ENCODE results near the gene ACSF2. TPM values are rescaled to one million over a fixed set of nuclear protein-coding genes. Genes with fewer than 3 reads are reported as not detected.

The ACSF2 gene, protein sequence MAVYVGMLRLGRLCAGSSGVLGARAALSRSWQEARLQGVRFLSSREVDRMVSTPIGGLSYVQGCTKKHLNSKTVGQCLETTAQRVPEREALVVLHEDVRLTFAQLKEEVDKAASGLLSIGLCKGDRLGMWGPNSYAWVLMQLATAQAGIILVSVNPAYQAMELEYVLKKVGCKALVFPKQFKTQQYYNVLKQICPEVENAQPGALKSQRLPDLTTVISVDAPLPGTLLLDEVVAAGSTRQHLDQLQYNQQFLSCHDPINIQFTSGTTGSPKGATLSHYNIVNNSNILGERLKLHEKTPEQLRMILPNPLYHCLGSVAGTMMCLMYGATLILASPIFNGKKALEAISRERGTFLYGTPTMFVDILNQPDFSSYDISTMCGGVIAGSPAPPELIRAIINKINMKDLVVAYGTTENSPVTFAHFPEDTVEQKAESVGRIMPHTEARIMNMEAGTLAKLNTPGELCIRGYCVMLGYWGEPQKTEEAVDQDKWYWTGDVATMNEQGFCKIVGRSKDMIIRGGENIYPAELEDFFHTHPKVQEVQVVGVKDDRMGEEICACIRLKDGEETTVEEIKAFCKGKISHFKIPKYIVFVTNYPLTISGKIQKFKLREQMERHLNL
- 32.0 and 87.3 TPM in 2 replicates for total RNA-seq (2016; rRNA removed; fragmentation: Illumina TruSeq; extraction: Trizol)
- total RNA-seq (2016; cell fraction: cytosol; rRNA removed; fragmentation: Illumina TruSeq; extraction: Trizol; ENCODE audit: low read depth), result 20.7 and 23.9 TPM in 2 replicates
- total RNA-seq (2016; cell fraction: insoluble cytoplasmic fraction; rRNA removed; fragmentation: Illumina TruSeq; extraction: Trizol), result 26.9 and 94.3 TPM in 2 replicates
- total RNA-seq (2016; cell fraction: membrane; rRNA removed; fragmentation: Illumina TruSeq; extraction: Trizol), result 19.8 and 21.0 TPM in 2 replicates
- total RNA-seq (2016; cell fraction: nucleus; rRNA removed; fragmentation: Illumina TruSeq; extraction: Trizol), result 90.8 and 95.0 TPM in 2 replicates
- polyA plus RNA-seq (2011; rRNA removed), result 109 and 117 TPM in 2 replicates
- polyA plus RNA-seq (2011; cell fraction: cytosol; rRNA removed), result 68.6 and 80.4 TPM in 2 replicates
- 334 and 438 TPM in 2 replicates for polyA plus RNA-seq (2011; cell fraction: nucleus; rRNA removed)
- polyA plus RNA-seq (2012), result 79.7 and 97.7 TPM in 2 replicates
- 8.6 and 9.0 TPM in 2 replicates for polyA plus RNA-seq (2016; cell fraction: cytosol; fragmentation: Illumina TruSeq; extraction: Trizol; ENCODE audit: low read depth)
- 26.3 and 30.3 TPM in 2 replicates for polyA plus RNA-seq (2016; cell fraction: insoluble cytoplasmic fraction; fragmentation: Illumina TruSeq; extraction: Trizol; ENCODE audit: low read depth)
- polyA plus RNA-seq (2016; cell fraction: membrane; fragmentation: Illumina TruSeq; extraction: Trizol; ENCODE audit: low read depth), result 13.4 and 14.3 TPM in 2 replicates
- 198 and 222 TPM in 2 replicates for polyA plus RNA-seq (2016; cell fraction: nucleus; fragmentation: Illumina TruSeq; extraction: Trizol; ENCODE audit: insufficient read depth, low read depth)
- polyA minus RNA-seq (2011; rRNA and poly(A)+ RNA removed; ENCODE audit: low replicate concordance), result 87.1 and 260 TPM in 2 replicates
- 32.1 and 36.7 TPM in 2 replicates for polyA minus RNA-seq (2011; cell fraction: cytosol; rRNA and poly(A)+ RNA removed)
- 111 and 114 TPM in 2 replicates for polyA minus RNA-seq (2011; cell fraction: nucleus; rRNA and poly(A)+ RNA removed)
- Bru-seq, nascent RNA, result percentile 83 among the genes with signal in this experiment
- BruChase-seq, experiment 1, labeled RNA remaining after a 6-hour chase, result percentile 73 among the genes with signal in this experiment
- percentile 87 among the genes with signal in this experiment for BruChase-seq, experiment 2, labeled RNA remaining after a 2-hour chase
- long read RNA-seq, experiment 1, transcript ACSF2-201 (16 exons, 2,235 nt), result major isoform, 16 of 43 reads
- long read RNA-seq, experiment 1, partial matches to known transcripts, result 18 of 43 reads
- long read RNA-seq, experiment 1, other reads (novel, unspliced or antisense), result 9 of 43 reads
- long read RNA-seq, experiment 2, transcript ACSF2-201 (16 exons, 2,235 nt), result major isoform, 66 of 124 reads
- long read RNA-seq, experiment 2, partial matches to known transcripts, result 27 of 124 reads
- long read RNA-seq, experiment 2, other reads (novel, unspliced or antisense), result 29 of 124 reads

DNA sequence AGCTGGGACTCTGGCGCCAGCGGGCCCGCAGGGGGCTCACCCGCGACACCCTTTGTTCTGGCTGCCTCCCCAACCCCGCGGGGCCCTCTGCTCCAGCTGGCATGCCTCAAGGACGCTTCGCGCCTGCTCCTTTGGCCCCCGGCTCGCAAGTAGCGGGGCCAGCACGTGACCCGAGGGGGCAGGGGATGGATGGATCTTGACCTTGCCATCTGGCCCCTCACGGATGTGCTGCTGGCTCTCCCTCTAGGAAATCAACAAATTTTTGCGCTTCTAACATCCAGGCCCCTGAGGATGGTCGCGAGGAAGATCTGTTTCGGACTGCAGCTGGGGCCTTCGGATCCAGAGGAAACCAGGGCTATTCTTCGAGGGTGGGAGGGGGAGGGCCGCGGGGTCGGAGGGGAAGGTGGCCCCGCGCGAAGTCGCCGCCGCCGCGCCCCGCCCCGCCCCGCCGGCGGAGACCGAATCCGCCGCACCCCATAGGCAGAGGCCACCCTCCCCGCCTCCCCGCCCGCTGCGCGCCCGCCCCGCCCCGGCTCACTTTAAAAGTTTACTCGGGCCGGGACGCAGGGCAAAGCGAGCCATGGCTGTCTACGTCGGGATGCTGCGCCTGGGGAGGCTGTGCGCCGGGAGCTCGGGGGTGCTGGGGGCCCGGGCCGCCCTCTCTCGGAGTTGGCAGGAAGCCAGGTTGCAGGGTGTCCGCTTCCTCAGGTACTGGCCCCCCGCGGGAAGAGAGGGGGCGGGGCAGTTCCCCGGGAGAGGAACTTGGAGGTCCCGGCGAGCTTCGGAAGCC lies at the start of gene ACSF2:
Gene ACSF2 (plus strand): TSS at position 537 of the 790 bp plus-strand sequence. CDS start 44 bp downstream, at position 581.
- DNase-seq (ENCODE audit: low spot score) (peak; percentile 54), FAIRE-seq (no peak), ATAC-seq (peak; percentile 67)
- intact Hi-C loops (cut with micrococcal nuclease; ENCODE audit: unreplicated experiment), result no loop called here
- Histone ChIP-seq H4K20me1 (ENCODE audit: insufficient read depth, low read length) (no peaks in the 10 kb centered on the region), H2AFZ (ENCODE audit: low read length) (peak within 1 kb of the TSS; percentile 10), H3K4me2 (ENCODE audit: low read depth, low read length) (peak within 1 kb of the TSS; percentile 100), H3K27ac (ENCODE audit: extremely low read length, insufficient read depth, low read length) (peak within 1 kb of the TSS; percentile 83), H3K9ac (ENCODE audit: insufficient read depth, low read depth, low read length) (peak within 1 kb of the TSS; percentile 84), H3K4me3 (replicated peaks in 1 of 3; ENCODE audit: insufficient read depth in 1 of 3, low read depth in 2 of 3, low read length in 3 of 3) (peak within 1 kb of the TSS; percentile 74 to 91 (median 90)), H3K4me1 (ENCODE audit: insufficient read depth, low read length) (peaks cover 92% of the 10 kb centered on the region), H3K79me2 (ENCODE audit: insufficient read depth, low read length) (peaks cover 29% of the 10 kb centered on the region), H3K27me3 (ENCODE audit: control insufficient read depth in 1 of 2, insufficient read depth in 2 of 2, low read length in 2 of 2) (no peaks in the 10 kb centered on the region; a peak in 1 of 5 replicates), H3K9me3 (ENCODE audit: low read length) (no peaks in the 10 kb centered on the region), H3K36me3 (replicated peaks in 1 of 2; ENCODE audit: control insufficient read depth in 1 of 2, insufficient read depth in 2 of 2, low read length in 2 of 2) (no peaks in the 10 kb centered on the region)
- BruUV-seq (replicated peaks), result no TSS peak
- ChIA-PET POLR2A (interaction anchor here (0.6 to 5.6 kb wide), 9 partner anchors 10 to 64 kb away, joined by 3 to 99 read pairs (median 5); partner anchors contain the start of genes LRRC59 and RSAD1), CTCF (ENCODE audit: low intra/inter-chr PET ratio, low total read pairs) (no interaction called here)
- in situ Hi-C loops (cut with HindIII; ENCODE audit: extremely low pct_ligation_motif_present, low pct_unique_long_range_greater_than_20kb), result no loop called here
- WGBS (ENCODE audit: low lambda C conversion rate), result 4% methylated on average over 40 of the region's 70 CpGs
- TF ChIP-seq, protein P1, sequence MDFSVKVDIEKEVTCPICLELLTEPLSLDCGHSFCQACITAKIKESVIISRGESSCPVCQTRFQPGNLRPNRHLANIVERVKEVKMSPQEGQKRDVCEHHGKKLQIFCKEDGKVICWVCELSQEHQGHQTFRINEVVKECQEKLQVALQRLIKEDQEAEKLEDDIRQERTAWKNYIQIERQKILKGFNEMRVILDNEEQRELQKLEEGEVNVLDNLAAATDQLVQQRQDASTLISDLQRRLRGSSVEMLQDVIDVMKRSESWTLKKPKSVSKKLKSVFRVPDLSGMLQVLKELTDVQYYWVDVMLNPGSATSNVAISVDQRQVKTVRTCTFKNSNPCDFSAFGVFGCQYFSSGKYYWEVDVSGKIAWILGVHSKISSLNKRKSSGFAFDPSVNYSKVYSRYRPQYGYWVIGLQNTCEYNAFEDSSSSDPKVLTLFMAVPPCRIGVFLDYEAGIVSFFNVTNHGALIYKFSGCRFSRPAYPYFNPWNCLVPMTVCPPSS (IDR thresholded peaks at IDR 0.05), result no peak
- TF ChIP-seq ZBTB21 (CRISPR knock-in tag; IDR thresholded peaks at IDR 0.05) (0 out of 2 replicates have a peak, but pooled peaks have one; percentile 6), FOXK1 (CRISPR knock-in tag; IDR thresholded peaks at IDR 0.05; ENCODE audit: borderline replicate concordance, low read depth) (peak; percentile 19; the same call in 1 of the 2 replicates), RBFOX2 (IDR thresholded peaks at IDR 0.05; ENCODE audit: low read depth, low read length) (peak; percentile 84), ZNF816 (CRISPR knock-in tag; IDR thresholded peaks at IDR 0.05; ENCODE audit: borderline replicate concordance) (no peak)
- TF ChIP-seq, protein P2, sequence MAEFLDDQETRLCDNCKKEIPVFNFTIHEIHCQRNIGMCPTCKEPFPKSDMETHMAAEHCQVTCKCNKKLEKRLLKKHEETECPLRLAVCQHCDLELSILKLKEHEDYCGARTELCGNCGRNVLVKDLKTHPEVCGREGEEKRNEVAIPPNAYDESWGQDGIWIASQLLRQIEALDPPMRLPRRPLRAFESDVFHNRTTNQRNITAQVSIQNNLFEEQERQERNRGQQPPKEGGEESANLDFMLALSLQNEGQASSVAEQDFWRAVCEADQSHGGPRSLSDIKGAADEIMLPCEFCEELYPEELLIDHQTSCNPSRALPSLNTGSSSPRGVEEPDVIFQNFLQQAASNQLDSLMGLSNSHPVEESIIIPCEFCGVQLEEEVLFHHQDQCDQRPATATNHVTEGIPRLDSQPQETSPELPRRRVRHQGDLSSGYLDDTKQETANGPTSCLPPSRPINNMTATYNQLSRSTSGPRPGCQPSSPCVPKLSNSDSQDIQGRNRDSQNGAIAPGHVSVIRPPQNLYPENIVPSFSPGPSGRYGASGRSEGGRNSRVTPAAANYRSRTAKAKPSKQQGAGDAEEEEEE (CRISPR knock-in tag; IDR thresholded peaks at IDR 0.05; ENCODE audit: borderline replicate concordance), result peak; percentile 36; the same call in 1 of the 2 replicates
- TF ChIP-seq, protein P3, sequence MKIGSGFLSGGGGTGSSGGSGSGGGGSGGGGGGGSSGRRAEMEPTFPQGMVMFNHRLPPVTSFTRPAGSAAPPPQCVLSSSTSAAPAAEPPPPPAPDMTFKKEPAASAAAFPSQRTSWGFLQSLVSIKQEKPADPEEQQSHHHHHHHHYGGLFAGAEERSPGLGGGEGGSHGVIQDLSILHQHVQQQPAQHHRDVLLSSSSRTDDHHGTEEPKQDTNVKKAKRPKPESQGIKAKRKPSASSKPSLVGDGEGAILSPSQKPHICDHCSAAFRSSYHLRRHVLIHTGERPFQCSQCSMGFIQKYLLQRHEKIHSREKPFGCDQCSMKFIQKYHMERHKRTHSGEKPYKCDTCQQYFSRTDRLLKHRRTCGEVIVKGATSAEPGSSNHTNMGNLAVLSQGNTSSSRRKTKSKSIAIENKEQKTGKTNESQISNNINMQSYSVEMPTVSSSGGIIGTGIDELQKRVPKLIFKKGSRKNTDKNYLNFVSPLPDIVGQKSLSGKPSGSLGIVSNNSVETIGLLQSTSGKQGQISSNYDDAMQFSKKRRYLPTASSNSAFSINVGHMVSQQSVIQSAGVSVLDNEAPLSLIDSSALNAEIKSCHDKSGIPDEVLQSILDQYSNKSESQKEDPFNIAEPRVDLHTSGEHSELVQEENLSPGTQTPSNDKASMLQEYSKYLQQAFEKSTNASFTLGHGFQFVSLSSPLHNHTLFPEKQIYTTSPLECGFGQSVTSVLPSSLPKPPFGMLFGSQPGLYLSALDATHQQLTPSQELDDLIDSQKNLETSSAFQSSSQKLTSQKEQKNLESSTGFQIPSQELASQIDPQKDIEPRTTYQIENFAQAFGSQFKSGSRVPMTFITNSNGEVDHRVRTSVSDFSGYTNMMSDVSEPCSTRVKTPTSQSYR (CRISPR knock-in tag; IDR thresholded peaks at IDR 0.05; ENCODE audit: borderline replicate concordance), result peak; percentile 41; the same call in 1 of the 2 replicates

Measured in HepG2 (cell line).